ENCODE measurements around the gene TMEM115.

- no peak for TF ChIP-seq CTCF (conservative IDR thresholded peaks at IDR 0.05)
- no peak for TF ChIP-seq ZFX (IDR thresholded peaks at IDR 0.05)
Observed at GRCh38 chr3:50395070-50395860, 35.9 kb upstream of the TMEM115 start.
